GM08714 (cell line): ENCODE measurements around the gene HES6.

Experiments used
- H3K4me3 ChIP-seq: fragments of 200-500 bp; sonication (Bioruptor generic); 2 replicates; pipeline ENCODE4 v1.5.1; 2014; ENCODE audit warnings: mild to moderate bottlenecking, low read length, inconsistent platforms
- ZNF274 ChIP-seq: IDR thresholded peaks from 2 replicates; pipeline ENCODE4 v1.6.1; 2012; ENCODE audit warnings: mild to moderate bottlenecking, low read depth, low read length

HES6 gene, protein sequence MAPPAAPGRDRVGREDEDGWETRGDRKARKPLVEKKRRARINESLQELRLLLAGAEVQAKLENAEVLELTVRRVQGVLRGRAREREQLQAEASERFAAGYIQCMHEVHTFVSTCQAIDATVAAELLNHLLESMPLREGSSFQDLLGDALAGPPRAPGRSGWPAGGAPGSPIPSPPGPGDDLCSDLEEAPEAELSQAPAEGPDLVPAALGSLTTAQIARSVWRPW

DNA sequence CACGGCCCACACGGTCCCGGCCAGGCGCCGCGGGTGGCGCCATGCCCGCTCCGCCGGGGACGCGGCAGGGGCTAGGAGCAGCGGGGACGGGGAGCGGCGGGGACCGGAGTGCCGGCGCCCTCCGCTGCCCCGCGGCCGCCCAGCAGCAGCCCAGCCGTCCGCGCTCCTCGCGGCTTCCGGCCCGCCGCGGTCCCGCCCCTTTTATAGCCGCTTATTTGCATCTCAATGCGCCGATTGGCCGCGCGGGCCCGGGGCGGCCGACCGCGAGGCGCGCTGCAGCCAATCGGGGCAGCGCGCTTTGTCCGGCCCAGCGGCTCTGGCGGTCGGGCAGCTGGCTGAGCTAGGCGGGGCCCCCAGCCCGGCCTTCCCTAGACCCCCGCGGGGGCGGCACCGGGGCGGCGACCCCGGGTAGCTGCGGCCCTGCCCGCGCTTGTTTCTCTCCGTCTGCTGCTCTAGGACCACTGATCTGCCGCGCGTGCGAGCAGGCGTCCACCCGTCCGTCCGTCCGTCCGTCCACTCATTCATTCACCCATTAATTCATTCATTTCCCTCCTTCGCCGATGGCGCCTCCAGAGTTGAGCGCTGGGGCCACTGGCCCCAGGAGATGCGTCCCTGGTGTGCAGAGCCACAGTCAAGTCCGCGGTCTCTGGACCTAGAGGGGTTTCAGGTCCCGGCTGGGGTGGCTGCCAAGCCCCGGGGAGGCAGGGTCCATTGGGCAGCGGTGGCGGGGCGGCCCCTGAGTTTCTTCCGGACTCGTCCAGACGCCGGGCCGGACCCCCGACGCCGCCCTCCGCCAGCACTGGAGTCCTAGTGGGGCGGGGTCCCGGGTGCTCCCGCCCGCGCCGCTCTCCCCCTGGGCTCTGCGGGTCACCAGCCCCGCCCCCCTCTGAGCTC, at the start of gene HES6:
Gene HES6 (minus strand): TSS at position 176 of the 894 bp plus-strand sequence. CDS start 133 bp downstream, at position 43.
- H3K4me3 ChIP-seq = peak within 1 kb of the TSS; percentile 68; the same call in 1 of the 2 replicates
- TF ChIP-seq ZNF274 = no peak

DNA sequence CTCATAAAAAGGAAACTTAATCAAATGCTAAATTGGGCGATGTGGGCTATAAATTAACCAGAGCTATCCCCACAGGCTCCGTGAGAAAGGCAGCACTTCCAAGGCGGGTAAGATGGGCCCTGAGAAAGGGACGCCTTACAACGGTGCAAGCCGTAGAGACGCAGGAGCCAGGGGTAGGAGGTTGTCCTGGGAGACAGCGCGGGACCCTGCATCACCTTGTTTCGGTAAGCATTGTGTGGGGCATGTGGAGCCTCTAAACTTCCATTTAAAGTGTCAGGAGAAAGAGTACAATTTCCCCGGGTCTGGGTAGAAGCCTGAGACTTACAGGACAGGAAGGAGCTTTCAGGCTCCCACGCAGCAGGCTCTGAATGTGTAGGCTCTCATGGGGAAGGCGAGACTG, 49.7 kb upstream of the HES6 start:
- peak overlapping the region; percentile 81 for H3K4me3 ChIP-seq
- TF ChIP-seq ZNF274 = no peak

DNA sequence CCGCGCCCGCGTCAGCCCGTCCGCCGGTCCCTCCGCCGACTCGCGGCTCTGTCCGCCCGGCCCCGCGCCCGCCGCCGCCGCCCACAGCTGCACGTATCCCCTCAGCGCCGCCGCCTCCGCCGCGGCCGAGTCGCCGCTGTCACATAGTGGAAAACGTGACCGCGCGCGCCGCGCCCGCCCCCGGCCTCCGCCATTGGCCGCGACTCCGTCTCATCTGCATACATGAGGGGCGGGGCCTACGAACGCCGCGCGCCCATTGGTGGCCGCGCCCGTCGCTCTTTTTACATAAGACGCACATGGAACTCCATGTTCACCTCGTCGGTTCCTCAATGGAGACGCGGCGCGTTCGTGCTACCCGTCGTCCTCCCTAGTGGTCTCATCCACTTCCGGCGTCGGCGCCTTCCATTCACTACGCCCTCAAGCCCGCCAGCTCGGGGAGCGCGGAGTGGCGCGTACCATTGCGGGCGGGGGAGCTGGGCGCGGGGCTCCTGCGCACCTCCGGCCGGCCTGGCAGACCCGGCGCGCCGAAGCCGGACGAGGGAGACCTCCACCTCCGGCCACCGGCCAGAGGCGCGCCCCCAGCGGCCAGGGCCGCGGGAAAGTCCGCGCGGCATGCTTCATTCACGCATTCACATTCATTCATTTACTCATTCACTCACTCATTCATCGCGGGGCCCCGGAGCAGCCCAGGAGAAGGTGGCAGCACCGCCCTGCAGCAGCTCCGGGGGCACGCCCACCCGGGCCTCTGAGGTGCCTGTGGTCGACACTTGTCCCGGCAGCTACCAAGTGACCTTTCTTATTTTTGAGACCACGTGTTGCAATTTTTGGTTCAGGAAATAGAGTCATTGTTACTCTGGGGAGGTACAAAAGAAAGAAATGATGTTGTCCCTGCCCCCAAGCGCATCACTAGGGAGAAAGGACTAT, 49.1 kb upstream of the HES6 start:
- H3K4me3 ChIP-seq = peak overlapping the region; percentile 86
- no peak for TF ChIP-seq ZNF274

DNA sequence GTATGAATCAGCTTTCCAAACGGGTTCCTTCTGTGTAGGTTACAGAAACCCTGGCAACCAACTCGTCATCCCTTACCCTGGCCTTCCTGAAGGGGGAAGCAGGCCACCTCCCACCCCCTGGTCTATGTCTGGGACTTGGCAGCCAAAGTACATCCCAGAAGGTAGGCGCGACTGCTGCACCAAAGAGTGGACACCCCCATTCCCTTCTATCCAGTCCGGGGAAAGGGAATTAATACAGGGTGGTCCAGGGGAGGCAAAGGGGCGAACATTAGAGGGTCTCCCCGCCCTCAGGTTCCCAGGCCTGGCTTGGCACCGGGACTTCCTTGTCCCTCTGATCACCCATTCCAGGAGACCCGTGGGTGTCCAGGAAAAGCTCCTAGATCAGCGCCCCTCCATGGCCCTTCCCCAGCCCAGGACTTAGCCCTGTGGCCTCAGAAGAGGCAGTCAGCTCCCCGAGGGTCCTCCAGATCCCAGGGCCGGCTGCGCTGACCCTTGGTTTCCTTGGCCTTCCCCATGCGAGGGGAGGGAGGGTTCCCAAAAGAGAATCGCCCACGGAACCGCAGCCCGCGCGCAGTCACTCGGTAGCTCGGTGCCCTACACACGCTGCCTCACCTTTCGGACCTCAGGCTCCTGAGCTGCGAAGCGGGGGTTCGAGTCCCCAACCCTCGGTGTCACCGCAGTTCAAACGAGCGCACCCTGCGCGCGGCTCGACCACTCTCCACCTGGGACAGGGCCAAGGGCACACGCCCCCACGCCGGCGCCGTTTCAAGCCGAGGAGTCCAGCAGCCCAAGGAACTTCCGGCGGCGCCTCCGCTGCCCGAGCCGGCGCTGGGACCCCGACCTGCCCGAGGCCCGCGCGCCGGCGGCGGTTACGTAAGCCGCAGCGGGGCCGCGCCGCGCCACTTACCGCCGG, 48.2 kb upstream of the HES6 start, which contains the start of gene PER2:
Gene PER2 (minus strand): TSS at position 874 of the 913 bp plus-strand sequence. CDS start 10,674 bp downstream, outside the sequence.
- TF ChIP-seq ZNF274 = no peak

DNA sequence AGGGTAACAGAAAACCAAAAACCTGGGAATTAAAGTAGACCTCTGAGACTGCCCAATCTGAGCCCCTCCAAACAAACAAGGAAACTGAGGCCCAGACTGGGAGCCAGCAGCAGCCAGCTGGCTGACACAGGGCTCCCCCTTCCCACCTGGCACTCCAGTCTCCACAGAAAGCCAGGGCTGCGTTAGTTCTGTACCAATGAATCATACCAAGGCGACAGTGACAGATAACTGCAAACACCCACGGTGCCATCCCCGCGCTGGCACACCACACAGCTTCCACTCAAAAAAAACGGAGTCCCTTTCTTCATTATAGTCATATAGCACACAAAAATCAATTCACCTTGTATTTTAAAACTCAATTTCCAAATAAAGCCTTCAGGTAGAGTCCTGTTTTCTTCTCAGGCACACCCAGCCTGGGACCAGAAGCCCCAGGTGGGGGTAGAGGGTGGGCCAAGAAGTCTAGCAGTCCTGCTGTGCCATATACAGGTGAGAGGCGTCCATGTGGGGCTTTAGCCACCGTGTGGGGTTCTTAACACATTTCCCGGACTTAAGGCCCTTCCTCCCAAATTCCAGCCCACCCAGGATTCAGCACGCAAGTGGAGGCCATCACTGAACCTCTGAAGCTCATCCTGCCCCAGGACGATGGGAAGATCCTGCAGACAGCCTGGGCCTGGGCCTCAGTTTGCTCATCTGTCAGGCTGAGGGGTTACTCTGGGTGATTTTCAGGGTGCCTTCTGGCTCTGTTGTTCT, 47.3 kb upstream of the HES6 start:
- no peak for TF ChIP-seq ZNF274
- H3K4me3 ChIP-seq = peak overlapping the region; percentile 86; the same call in 1 of the 2 replicates

More for the DNA sequence above, 48.2 kb upstream of the HES6 start, which contains the start of gene PER2:
- peak within 1 kb of the TSS; percentile 86 for H3K4me3 ChIP-seq

DNA sequence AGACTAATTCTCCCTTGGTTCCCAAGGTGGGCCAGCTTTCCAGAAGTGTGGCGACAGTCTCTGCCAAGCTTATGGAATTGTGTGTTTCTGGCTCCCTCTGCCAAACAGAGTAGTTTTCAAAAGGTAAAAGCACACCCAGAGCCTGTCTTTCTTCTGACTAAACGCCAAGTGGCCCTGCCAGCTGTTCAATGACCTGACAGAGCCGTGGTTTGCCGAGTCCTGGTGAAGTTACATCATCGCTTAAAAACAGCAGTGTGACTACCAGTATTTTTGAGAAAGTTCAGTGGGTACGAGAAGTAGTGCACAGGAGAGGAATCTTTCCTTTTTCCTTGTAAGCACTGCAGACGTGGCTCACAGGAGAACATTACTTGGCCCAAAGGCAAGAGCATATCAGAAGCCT, 46.7 kb upstream of the HES6 start:
- TF ChIP-seq ZNF274 = no peak
- no peak overlapping the region for H3K4me3 ChIP-seq

DNA sequence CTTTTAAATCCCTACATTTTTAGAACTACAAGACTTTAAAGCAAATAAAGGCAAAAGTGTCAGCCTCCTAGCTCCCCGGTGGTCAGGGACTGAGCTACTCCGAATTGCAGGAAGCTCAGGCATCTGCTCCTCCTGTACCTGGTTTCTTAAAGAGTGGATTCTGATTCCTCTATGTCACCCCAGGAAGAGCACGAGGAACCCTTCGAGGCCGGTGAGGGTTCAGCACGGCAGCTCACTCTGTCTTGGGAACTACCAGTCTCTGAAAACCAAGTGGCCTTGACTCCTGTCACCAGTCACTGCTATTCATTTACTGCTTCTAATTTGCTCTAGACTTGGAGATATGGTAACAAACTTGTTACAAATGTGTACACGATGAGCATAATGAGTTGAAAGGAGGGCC, 46.3 kb upstream of the HES6 start:
- TF ChIP-seq ZNF274 = no peak
- no peak overlapping the region for H3K4me3 ChIP-seq

DNA sequence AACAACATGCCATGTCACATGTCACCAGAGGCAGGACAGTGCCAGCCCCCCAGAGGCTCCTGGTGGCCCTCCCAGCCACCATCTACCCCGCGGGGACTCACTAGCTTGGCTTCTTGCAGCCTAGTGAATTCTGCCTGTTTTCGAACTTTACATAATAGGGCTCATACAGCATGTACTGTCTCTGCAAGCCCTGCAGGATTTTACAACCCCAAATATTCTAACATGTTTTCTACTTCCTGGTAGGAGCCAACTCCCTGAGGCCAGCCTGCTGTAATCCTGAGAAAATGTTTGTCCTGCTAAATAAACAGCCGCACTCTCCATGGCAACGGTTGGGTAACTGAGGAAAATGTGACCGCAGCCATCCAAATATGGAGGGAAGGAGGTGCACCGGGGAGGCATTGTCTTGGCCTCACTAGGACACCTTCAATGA, 45.8 kb upstream of the HES6 start:
- H3K4me3 ChIP-seq = no peak overlapping the region
- TF ChIP-seq ZNF274 = no peak

DNA sequence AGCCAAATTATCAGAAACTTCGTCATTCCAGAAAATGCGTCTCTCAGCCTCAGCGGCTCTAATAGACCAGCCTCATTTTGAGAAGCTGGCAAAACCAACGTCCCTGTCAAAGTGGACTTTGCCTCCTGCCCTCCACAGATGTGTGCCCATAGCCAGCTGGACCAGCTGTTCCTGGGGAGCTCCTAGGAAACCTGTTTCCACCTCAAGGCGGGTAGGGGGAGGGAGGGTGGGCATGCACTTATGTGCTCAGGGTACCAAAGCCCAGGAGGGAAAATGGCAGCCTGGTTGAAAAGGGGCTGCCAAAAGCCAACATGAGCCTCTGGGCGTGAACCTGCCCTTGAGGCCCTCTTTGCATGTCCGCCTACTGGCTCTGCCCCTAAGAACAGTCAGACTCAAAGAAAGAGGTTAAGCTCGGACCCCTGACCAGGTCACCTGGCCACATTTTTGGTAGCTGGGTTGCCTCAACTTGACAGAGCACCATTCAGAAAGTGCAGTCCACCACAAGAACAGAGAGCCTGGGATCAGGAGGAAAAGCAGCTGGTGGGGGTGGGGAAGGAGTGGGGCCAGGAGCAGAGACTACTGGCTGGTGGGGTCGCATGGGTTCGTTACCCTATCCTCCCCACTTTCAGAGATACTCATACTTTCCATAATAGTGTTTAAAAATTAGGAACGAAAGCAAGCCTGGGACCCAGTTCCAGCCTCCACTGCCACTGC, 45.1 kb upstream of the HES6 start:
- no peak for TF ChIP-seq ZNF274
- H3K4me3 ChIP-seq = no peak overlapping the region

DNA sequence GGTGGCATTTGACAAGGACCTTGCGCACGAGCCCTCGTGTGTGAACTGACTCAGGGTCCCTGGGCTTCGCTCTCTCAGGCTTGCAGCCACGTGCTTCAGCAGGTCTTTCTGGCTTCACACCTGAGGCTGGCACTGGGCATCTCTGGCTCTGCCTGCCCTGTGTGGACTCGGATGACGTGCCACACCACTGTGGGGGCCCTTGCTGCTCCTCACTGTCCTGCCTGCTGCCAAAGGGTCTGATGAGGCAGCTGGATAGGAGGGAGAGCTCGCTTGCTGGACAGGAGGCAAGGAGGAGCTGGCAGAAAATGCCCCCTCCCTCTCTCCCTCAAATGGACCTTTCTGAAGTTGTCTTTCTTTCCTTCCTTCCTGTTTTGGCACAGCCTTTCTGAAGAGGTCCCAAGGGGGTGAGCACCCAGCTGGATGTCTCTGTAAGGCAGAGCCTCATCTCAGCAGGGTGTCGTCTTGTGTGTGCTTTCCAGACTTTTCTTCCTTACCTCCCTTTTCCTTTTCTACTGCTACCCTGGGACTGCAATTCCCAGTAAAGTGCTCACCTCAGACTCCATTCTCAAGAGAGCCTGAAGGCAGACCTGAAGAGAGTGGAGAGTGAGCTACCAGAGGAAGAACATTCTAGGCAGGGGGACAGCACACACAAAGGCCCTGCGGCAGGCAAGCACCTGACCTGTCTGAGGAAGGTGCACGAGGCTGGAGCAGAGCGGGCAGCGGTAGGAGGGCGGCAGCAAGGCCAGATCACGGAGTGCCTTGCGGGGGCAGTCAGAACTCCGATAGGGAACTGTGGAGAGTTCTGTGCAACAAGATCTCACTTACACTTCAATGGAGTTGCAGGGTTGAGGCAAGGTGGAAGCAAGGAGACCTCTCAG, 43.3 kb upstream of the HES6 start:
- TF ChIP-seq ZNF274 = no peak
- no peak overlapping the region for H3K4me3 ChIP-seq
